ENCODE measurements around the gene CUL1. TPM values are rescaled to one million over a fixed set of nuclear protein-coding genes. Genes with fewer than 3 reads are reported as not detected.

Gene CUL1
- total RNA-seq, 4 donors from 2014 or later, result 73.1 to 87.1 (median 77.8) TPM

GRCh38 chr7:148718431-148718830 is 19.7 kb downstream of the CUL1 start:
- DNase-seq (ENCODE audit: extremely low spot score), result no peak
- H3K4me1 ChIP-seq, result peaks cover 63 to 94% (median 85%) of the 10 kb centered on the region in 4 donors
- 78% methylated on average over 3 of the region's 3 CpGs for WGBS
- intact Hi-C loops (cut with DNase I), result no loop called here
- no peaks in the 10 kb centered on the region for H3K9me3 ChIP-seq
- H3K36me3 ChIP-seq, result no peaks in the 10 kb centered on the region
- H3K27ac ChIP-seq (replicated peaks in 1 of 4), result no peak overlapping the region
- H3K4me3 ChIP-seq, result no peak overlapping the region
- H3K27me3 ChIP-seq, result no peaks in the 10 kb centered on the region
- TF ChIP-seq EP300 (IDR thresholded peaks at IDR 0.05), result no peak
- no peak for TF ChIP-seq POLR2AphosphoS5 (IDR thresholded peaks at IDR 0.05)
- TF ChIP-seq POLR2A (IDR thresholded peaks at IDR 0.05; ENCODE audit: low read depth), result no peak
- TF ChIP-seq CTCF (IDR thresholded peaks at IDR 0.05), result no peak

GRCh38 chr7:148719753-148720152 is 21.1 kb downstream of the CUL1 start:
- peaks cover 62 to 92% (median 81%) of the 10 kb centered on the region in 4 donors for H3K4me1 ChIP-seq

GRCh38 chr7:148720472-148720871 is 21.8 kb downstream of the CUL1 start:
- Histone ChIP-seq H3K27ac (replicated peaks in 1 of 4) (no peak overlapping the region), H3K4me1 (peaks cover 62 to 92% (median 81%) of the 10 kb centered on the region in 4 donors), H3K27me3 (no peaks in the 10 kb centered on the region), H3K9me3 (no peaks in the 10 kb centered on the region), H3K4me3 (no peak overlapping the region), H3K36me3 (no peaks in the 10 kb centered on the region)
- DNase-seq (ENCODE audit: extremely low spot score), result no peak
- intact Hi-C loops (cut with DNase I), result no loop called here
- TF ChIP-seq POLR2AphosphoS5 (IDR thresholded peaks at IDR 0.05) (no peak), CTCF (IDR thresholded peaks at IDR 0.05) (no peak), EP300 (IDR thresholded peaks at IDR 0.05) (no peak), POLR2A (IDR thresholded peaks at IDR 0.05; ENCODE audit: low read depth) (no peak)
- WGBS, result 80% methylated on average over 5 of the region's 5 CpGs

More at GRCh38 chr7:148719753-148720152, 21.1 kb downstream of the CUL1 start:
- no peak overlapping the region for H3K27ac ChIP-seq (replicated peaks in 1 of 4)
- no peaks in the 10 kb centered on the region for H3K9me3 ChIP-seq
- no peaks in the 10 kb centered on the region for H3K27me3 ChIP-seq
- TF ChIP-seq POLR2A (IDR thresholded peaks at IDR 0.05; ENCODE audit: low read depth), result no peak
- no peak for TF ChIP-seq POLR2AphosphoS5 (IDR thresholded peaks at IDR 0.05)
- TF ChIP-seq EP300 (IDR thresholded peaks at IDR 0.05), result no peak
- no peak for TF ChIP-seq CTCF (IDR thresholded peaks at IDR 0.05)
- WGBS, result 75% methylated on average over 5 of the region's 5 CpGs
- intact Hi-C loops (cut with DNase I), result no loop called here
- DNase-seq (ENCODE audit: extremely low spot score), result no peak
- no peaks in the 10 kb centered on the region for H3K36me3 ChIP-seq
- no peak overlapping the region for H3K4me3 ChIP-seq

GRCh38 chr7:148721390-148721789 is 22.7 kb downstream of the CUL1 start:
- Histone ChIP-seq H3K27ac (replicated peaks in 1 of 4) (no peak overlapping the region), H3K4me3 (no peak overlapping the region), H3K9me3 (no peaks in the 10 kb centered on the region), H3K4me1 (peaks cover 58 to 96% (median 82%) of the 10 kb centered on the region in 4 donors), H3K27me3 (no peaks in the 10 kb centered on the region), H3K36me3 (no peaks in the 10 kb centered on the region)
- no peak for DNase-seq (ENCODE audit: extremely low spot score)
- 81% methylated on average over 3 of the region's 3 CpGs for WGBS
- no peak for TF ChIP-seq CTCF (IDR thresholded peaks at IDR 0.05)
- TF ChIP-seq EP300 (IDR thresholded peaks at IDR 0.05), result no peak
- TF ChIP-seq POLR2AphosphoS5 (IDR thresholded peaks at IDR 0.05), result no peak
- intact Hi-C loops (cut with DNase I), result no loop called here

All from esophagus muscularis mucosa (tissue), 4 donors.